ENCODE results near the gene ABCA6.
"Not testable (repeated sequence)": the region's sequence is repeated elsewhere in the genome, so short reads cannot be mapped to it uniquely, and the experiment has no call there.

The ABCA6 gene

DNA sequence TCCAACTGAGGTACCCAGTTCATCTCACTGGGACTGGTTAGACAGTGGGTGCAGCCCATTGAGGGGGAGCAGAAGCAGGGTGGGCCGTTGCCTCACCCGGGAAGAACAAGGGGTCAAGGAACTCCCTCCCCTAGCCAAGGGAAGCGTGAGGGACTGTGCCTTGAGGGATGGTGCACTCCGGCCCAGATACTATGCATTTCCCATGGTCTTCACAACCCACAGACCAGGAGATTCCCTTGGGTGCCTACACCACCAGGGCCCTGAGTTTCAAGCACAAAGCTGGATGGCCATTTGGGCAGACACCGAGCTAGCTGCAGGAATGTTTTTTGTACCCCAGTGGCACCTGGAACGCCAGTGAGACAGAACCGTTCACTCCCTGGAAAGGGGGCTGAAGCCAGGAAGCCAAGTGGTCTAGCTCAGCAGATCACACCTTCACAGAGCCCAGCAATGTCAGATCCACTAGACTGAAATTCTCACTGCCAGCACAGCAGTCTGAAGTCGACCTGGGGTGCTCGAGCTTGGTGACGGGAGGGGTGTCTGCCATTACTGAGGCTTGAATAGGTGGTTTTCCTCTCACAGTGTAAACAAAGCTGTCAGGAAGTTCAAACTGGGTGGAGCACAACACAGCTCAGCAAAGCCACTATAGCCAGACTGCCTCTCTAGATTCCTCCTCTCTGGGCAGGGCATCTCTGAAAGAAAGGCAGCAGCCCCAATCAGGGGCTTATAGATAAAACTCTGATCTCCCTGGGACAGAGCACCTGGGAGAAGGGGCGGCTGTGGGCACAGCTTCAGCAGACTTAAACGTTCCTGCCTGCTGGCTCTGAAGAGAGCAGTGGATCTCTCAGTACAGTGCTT is 71.1 kb downstream of the ABCA6 start:
- DNase-seq: not testable (repeated sequence)

GRCh38 chr17:69069226-69069750 is 72.4 kb downstream of the ABCA6 start:
- no peak for DNase-seq

GRCh38 chr17:69067274-69068047 is 74.2 kb downstream of the ABCA6 start:
- DNase-seq: no peak

GRCh38 chr17:69066482-69066881 is 75.2 kb downstream of the ABCA6 start:
- no peak for DNase-seq

GRCh38 chr17:69065113-69065512 is 76.6 kb downstream of the ABCA6 start:
- DNase-seq: no peak

DNA sequence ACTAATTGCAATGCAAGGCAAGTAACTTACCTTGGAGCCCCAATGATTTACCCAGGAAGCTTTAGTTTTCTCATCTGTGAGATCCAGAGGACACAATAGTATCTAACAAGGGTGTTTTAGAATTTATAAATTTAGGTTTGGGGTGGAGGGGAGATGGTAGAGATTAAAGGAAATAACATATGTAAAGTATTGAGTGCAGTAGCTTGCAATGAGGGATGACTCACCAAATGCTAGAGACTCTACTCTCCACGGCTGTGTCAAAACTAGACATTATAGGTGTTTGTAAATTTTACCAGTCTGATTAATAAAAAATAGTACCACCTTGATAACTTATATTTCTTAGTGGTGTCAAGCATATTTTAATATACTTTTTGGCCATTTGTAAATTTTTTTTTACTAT is 77.2 kb downstream of the ABCA6 start:
- no peak for DNase-seq

DNA sequence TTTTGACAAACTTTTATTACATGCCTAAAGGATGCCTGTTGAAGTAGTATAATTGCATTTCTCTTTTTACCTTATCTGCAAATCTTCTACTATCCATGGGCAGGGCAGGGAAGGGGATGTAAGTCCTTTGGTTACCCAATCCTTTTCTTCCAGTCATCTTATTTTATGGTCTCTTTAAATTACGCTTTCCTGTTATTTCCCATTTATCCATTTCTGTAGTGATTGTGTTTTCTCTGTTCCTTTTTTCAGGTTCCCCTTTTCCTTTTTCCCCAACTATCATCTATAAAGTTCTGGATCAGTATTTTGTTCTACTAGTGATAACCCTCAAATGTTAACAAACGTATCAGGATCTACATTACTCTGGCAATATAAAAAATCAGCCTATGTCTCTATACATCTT is 77.7 kb downstream of the ABCA6 start:
- DNase-seq: no peak

DNA sequence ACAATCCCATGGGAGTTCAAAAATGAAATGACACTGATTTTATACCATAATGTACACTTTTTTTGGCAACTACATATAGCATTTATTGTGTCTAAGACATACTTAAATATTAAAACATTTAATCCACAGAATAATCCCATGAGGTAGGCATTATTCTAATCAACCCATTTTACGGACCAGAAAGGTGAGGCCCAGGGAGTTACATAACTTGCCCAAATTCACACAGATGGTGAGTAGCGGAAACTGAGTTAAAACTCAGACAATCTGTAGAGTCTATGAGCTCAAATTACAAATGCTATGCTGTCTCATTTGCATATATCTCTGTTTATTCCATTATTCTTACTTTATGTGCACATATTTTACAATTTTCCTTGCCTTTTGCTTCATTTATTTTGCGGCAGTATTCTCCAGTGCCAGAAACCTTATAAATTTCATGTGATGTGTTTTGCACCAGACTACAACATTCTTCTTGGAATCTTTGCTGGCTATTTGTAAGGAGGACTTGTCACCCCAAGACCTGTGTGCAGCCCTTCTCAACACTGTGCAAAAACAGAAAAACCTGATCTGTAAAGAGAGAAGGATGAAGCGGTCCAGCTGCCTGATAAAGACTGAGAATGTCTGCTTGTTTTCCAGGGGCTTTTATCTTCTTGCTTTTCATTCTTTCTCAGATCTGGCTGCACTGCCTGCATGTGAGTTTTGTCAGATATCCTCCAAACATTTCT is 78.7 kb downstream of the ABCA6 start:
- DNase-seq: no peak

DNA sequence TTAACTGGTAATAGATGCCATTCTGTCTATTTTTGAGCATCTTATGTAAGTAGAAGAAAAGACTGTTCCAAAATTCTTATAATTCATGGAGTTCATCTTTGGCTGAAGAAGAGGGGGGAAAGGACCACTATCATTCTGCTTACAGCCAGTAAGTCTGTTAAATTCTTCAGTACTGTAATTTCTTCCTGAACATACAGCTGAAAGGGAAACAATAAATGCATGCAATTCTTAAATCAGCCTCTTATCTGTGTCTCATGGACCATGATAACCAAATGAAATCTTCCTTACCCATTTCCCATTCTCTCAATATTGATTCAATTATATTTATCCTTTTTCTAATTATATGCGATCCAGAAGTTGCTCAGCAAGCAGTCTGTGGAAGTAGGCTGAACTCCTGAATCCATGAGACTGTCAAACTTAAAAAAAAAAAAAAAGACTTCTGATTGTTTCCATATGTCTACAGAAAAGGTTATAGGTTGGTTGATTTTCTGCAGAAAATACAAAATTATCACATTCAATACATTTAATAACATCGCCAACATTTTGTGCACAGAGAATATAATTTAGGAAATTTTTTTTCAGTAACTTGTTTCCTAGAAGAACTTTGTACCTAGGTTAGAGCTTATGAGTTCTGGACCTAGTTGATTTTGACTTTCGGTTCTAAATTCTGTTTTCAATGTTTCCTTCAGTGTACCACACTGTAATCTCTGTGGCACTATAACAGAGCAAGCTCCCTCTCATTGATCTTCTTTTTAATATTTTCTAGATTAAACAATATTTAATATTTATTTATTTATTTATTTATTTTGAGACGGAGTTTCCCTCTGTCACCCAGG is 79.8 kb downstream of the ABCA6 start:
- DNase-seq: no peak

GRCh38 chr17:69060822-69061221 is 80.9 kb downstream of the ABCA6 start, which contains the start of gene ABCA9:
Gene ABCA9, minus strand, starts transcription at chr17:69060927. Its CDS starts 9,801 bp downstream, at chr17:69051126.
- peak; percentile 14 for DNase-seq

- DNase-seq: no peak
Measured at GRCh38 chr17:69059458-69060175, 82.1 kb downstream of the ABCA6 start.

DNA sequence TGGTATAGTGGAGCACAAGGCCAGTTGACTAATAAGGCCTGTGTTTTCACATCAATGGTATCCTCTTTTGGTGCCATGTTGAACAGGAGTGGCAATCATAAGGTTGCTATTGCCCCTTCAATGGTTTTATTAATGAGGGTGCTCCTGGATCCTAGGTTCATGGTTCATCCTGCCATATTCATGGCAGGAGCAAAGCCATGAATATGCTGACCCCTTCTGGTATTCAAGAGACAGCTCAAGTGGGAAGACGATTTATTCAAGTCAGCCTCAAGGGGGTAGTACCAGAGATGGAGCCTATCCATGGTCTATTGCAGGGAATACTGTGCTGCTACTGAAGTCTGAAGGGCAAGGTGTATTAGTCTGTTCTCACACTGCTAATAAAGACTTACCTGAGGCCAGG is 83.5 kb downstream of the ABCA6 start:
- no peak for DNase-seq

- no peak for DNase-seq
Measured at GRCh38 chr17:69057280-69057679, 84.4 kb downstream of the ABCA6 start.

GRCh38 chr17:69056179-69056823 is 85.4 kb downstream of the ABCA6 start:
- no peak for DNase-seq

GRCh38 chr17:69055334-69055733 is 86.4 kb downstream of the ABCA6 start:
- DNase-seq: no peak

- no peak for DNase-seq
Measured at GRCh38 chr17:69050999-69051775, 90.5 kb downstream of the ABCA6 start.

- DNase-seq: no peak
Measured at GRCh38 chr17:69048634-69049033, 93.1 kb downstream of the ABCA6 start.

DNA sequence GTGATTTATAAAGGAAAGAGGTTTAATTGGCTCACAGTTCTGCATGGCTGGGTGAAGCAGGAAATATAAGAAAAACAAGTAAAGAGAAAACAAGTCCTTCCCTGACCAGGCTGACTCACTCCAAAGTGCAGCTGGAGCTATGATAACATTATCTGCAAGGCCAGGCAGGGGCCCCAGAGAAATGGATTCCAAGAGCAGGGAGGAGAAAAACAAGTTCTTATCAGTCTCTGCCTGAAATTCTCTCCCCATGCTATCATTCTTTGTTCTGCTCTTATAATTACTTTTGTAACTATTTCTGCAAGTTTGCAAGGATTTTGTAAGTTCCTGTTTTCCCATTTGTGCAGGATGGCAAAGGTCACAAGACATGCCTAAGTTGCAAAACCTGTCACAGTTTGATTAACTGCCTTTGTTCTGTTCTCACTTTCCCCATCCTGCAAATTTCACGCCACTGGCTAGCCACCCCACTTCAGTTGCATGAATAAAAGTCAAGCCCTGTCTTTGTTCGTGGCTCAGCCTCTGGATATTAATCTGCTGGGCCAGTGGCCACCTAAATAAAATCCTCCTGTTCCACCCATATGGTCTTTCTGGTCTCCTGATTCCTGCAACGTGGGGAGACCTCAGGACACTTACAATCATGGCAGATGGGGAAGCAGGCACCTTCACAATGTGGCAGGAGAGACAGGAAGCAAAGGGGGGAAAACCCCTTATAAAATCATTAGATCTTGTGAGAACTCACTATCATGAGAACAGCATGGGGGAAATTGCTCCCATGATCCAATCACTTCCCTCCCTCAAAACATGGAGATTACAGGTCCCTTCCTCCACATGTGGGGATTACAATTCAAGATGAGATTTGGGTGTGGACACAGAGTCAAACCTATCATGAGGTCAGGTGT is 94.1 kb downstream of the ABCA6 start:
- DNase-seq: no peak
